ENCODE results near the gene RFK.

GRCh38 chr9:76353280-76353679, 40.9 kb downstream of the RFK start:
- TF ChIP-seq CTCF (IDR thresholded peaks at IDR 0.05) (no peak), POLR2A (IDR thresholded peaks at IDR 0.05) (no peak)

All from heart left ventricle (tissue), 13 donors.